ENCODE results near the gene MGLL.

The MGLL gene

DNA sequence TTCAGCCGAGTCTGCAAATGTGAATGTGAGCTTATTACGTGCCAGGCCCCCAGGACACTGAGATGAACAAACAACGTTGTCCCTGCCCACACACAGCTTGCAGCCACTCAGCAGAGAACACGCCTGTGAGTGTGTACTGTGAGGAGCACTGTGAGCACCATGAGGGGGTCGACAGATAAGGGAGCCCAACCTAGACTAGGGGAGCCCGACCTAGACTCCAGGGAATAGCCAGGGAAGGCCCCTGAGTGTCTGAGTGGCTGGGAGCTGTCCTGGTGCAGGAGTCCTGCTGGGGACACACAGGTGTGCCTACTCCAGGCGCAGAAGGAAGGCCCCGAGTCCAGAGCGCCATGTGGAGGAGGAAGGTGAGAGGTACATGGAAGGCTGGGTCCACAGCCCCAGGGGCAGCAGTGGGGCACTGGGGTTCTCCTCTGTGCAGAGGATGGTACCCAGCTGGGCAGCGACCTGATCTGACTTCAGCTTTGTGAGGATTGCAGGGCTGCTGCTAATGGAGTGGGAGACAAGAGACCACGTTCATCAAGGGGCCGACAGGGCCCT lies 36.5 kb downstream of the MGLL start:
- TF ChIP-seq EZH2phosphoT487 (IDR thresholded peaks at IDR 0.05; ENCODE audit: low read length) (no peak), EZH2 (optimal IDR thresholded peaks at IDR 0.05; ENCODE audit: low read depth, low read length) (no peak)
- TF ChIP-seq, protein P1, sequence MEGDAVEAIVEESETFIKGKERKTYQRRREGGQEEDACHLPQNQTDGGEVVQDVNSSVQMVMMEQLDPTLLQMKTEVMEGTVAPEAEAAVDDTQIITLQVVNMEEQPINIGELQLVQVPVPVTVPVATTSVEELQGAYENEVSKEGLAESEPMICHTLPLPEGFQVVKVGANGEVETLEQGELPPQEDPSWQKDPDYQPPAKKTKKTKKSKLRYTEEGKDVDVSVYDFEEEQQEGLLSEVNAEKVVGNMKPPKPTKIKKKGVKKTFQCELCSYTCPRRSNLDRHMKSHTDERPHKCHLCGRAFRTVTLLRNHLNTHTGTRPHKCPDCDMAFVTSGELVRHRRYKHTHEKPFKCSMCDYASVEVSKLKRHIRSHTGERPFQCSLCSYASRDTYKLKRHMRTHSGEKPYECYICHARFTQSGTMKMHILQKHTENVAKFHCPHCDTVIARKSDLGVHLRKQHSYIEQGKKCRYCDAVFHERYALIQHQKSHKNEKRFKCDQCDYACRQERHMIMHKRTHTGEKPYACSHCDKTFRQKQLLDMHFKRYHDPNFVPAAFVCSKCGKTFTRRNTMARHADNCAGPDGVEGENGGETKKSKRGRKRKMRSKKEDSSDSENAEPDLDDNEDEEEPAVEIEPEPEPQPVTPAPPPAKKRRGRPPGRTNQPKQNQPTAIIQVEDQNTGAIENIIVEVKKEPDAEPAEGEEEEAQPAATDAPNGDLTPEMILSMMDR (IDR thresholded peaks at IDR 0.05; ENCODE audit: low read length) = no peak
- Histone ChIP-seq H2AFZ (ENCODE audit: low read length) (no peak overlapping the region), H3K79me2 (ENCODE audit: low read length) (no peaks in the 10 kb centered on the region), H3K4me3 (ENCODE audit: low read length) (no peak overlapping the region), H3K9me2 (replicated peaks; ENCODE audit: insufficient read depth, low read length) (no peaks in the 10 kb centered on the region), H3K9me3 (replicated peaks; ENCODE audit: insufficient read depth, low read length) (no peaks in the 10 kb centered on the region), H3K27me3 (replicated peaks; ENCODE audit: insufficient read depth, low read length) (no peaks in the 10 kb centered on the region), H3K4me2 (ENCODE audit: low read depth, low read length) (no peak overlapping the region), H3K27ac (ENCODE audit: low read length) (no peak overlapping the region), H4K20me1 (ENCODE audit: insufficient read depth, low read length) (no peaks in the 10 kb centered on the region), H3K9ac (ENCODE audit: low read length) (no peak overlapping the region), H3K4me1 (ENCODE audit: low read length) (no peaks in the 10 kb centered on the region), H3K36me3 (replicated peaks; ENCODE audit: insufficient read depth, low read length) (no peaks in the 10 kb centered on the region), H3F3A (ENCODE audit: insufficient read depth, low read length) (no peaks in the 10 kb centered on the region)
- no peak for DNase-seq

DNA sequence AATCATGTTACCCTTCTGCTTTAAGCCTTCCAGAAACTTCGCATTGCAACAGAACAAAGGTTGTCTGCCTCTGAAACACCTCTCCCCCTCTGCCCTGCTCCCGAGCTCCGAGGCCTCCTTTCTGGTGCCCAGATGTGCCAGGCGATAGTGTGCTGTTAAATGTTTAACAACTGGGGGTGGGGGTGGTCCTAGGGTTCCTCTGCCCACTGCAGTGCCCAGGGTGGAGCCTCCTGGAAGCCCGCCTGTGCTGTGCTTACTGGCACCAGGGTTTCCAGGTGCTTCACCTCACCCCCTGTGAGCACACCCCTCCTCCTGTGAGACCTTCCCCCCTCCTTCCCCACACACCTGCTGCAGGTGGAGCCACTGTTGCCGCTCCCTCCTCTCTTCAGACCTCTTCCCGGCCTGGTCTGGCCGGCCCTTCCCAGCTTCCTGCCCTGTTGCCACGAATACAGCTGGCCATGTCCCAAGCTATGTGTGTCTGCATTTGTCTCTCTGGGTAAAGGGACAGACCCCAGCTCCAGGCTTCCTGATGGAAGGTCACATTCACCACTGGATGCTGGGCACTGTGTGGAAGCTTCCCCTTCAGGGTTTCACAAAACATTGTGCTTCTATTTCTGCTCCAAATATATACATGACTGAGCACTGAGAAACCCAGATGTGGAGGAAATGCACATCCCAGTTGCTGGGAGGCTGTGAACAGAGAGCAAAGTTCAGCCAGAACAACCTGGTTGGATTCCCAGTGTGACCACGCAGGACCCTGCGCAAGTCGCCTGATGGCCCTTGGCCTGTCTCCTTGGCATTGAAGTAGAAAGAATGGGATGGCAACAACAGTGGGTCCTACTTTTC lies 37.2 kb downstream of the MGLL start:
- Histone ChIP-seq H3K79me2 (ENCODE audit: low read length) (no peaks in the 10 kb centered on the region), H3K9ac (ENCODE audit: low read length) (no peak overlapping the region), H3K27me3 (replicated peaks; ENCODE audit: insufficient read depth, low read length) (no peaks in the 10 kb centered on the region), H3K36me3 (replicated peaks; ENCODE audit: insufficient read depth, low read length) (no peaks in the 10 kb centered on the region), H2AFZ (ENCODE audit: low read length) (no peak overlapping the region), H3K9me2 (replicated peaks; ENCODE audit: insufficient read depth, low read length) (no peaks in the 10 kb centered on the region), H3K4me1 (ENCODE audit: low read length) (no peaks in the 10 kb centered on the region), H3K4me2 (ENCODE audit: low read depth, low read length) (no peak overlapping the region), H3K4me3 (ENCODE audit: low read length) (no peak overlapping the region), H3K27ac (ENCODE audit: low read length) (no peak overlapping the region), H3K9me3 (replicated peaks; ENCODE audit: insufficient read depth, low read length) (no peaks in the 10 kb centered on the region), H3F3A (ENCODE audit: insufficient read depth, low read length) (no peaks in the 10 kb centered on the region), H4K20me1 (ENCODE audit: insufficient read depth, low read length) (no peaks in the 10 kb centered on the region)
- DNase-seq = no peak
- no peak for TF ChIP-seq EZH2phosphoT487 (IDR thresholded peaks at IDR 0.05; ENCODE audit: low read length)
- TF ChIP-seq, protein P1 (IDR thresholded peaks at IDR 0.05; ENCODE audit: low read length) = no peak
- no peak for TF ChIP-seq EZH2 (optimal IDR thresholded peaks at IDR 0.05; ENCODE audit: low read depth, low read length)

DNA sequence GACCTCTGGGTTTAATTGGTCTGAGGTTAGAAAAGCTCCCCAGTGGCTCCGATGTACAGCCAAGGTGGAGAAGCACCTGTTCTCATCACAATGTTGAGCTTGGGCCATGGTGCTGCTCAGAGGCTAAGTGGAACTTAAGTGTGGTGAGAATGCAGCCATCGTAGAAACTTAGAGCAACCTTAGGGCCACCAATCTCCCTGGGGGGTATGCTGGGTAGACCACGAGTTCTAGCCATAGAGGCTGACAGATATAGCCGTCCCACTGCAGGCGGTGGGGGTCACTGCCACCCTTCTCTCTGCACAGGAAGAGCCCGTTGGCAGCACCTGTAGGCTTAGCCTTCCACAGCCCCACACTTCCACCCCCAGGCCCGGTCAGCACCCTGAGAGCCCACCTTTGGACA lies 38.0 kb downstream of the MGLL start:
- H3K9me2 ChIP-seq (replicated peaks; ENCODE audit: insufficient read depth, low read length) = no peaks in the 10 kb centered on the region
- H3K9me3 ChIP-seq (replicated peaks; ENCODE audit: insufficient read depth, low read length) = no peaks in the 10 kb centered on the region
- no peaks in the 10 kb centered on the region for H3K36me3 ChIP-seq (replicated peaks; ENCODE audit: insufficient read depth, low read length)
- DNase-seq = no peak
- H3F3A ChIP-seq (ENCODE audit: insufficient read depth, low read length) = no peaks in the 10 kb centered on the region
- H3K4me2 ChIP-seq (ENCODE audit: low read depth, low read length) = no peak overlapping the region
- 0 out of 2 replicates have a peak, but pooled peaks cover 4% of the 10 kb centered on the region for H3K4me1 ChIP-seq (ENCODE audit: low read length)
- no peaks in the 10 kb centered on the region for H3K27me3 ChIP-seq (replicated peaks; ENCODE audit: insufficient read depth, low read length)
- TF ChIP-seq EZH2phosphoT487 (IDR thresholded peaks at IDR 0.05; ENCODE audit: low read length) (no peak), EZH2 (optimal IDR thresholded peaks at IDR 0.05; ENCODE audit: low read depth, low read length) (no peak)
- TF ChIP-seq, protein P1 (IDR thresholded peaks at IDR 0.05; ENCODE audit: low read length) = no peak
- no peak overlapping the region for H3K4me3 ChIP-seq (ENCODE audit: low read length)
- H3K9ac ChIP-seq (ENCODE audit: low read length) = no peak overlapping the region
- H3K79me2 ChIP-seq (ENCODE audit: low read length) = no peaks in the 10 kb centered on the region
- H4K20me1 ChIP-seq (ENCODE audit: insufficient read depth, low read length) = no peaks in the 10 kb centered on the region
- H3K27ac ChIP-seq (ENCODE audit: low read length) = no peak overlapping the region
- no peak overlapping the region for H2AFZ ChIP-seq (ENCODE audit: low read length)

Measured in MM.1S (cell line).